OCI-LY3 (cell line): ENCODE data around the gene TRAPPC14.
"Not testable (repeated sequence)": the region's sequence is repeated elsewhere in the genome, so short reads cannot be mapped to it uniquely, and the experiment has no call there.

Source experiments
- H2AFZ ChIP-seq: fragments of 200-600, 300-600 bp; shearing (Covaris generic); 2 replicates; pipeline ENCODE4 v1.6.0; 2014; ENCODE audit warnings: antibody characterized with exemption, low read depth, low read length
- H3K27ac ChIP-seq: fragments of 200-600, 300-600 bp; sonication (generic); 2 replicates; pipeline ENCODE4 v1.5.1; 2014; ENCODE audit warnings: mild to moderate bottlenecking, low read length, moderate library complexity, mixed read lengths
- H3K27me3 ChIP-seq: fragments of 200-600, 300-600 bp; sonication (generic); 2 replicates; pipeline ENCODE4 v1.6.1; 2014; ENCODE audit warnings: low read depth, low read length, mixed read lengths
- H3K36me3 ChIP-seq: fragments of 200-600, 300-600 bp; sonication (generic); replicated peaks from 2 replicates; pipeline ENCODE3; 2014; ENCODE audit warnings: low read depth, low read length, mixed read lengths
- H3K4me1 ChIP-seq: fragments of 300-600, 200-600 bp; sonication (generic); 2 replicates; pipeline ENCODE4 v1.6.1; 2014; ENCODE audit warnings: low read length, mixed read lengths
- H3K4me2 ChIP-seq: fragments of 200-600, 300-600 bp; sonication (generic); 2 replicates; pipeline ENCODE4 v1.6.1; 2014; ENCODE audit warnings: low read length, mixed read lengths
- H3K4me3 ChIP-seq: fragments of 300-600, 200-600 bp; sonication (generic); 2 replicates; pipeline ENCODE4 v1.5.1; 2014; ENCODE audit warnings: antibody characterized with exemption, mild to moderate bottlenecking, low read length, moderate library complexity
- H3K79me2 ChIP-seq: fragments of 300-600, 200-600 bp; shearing (Covaris generic); 2 replicates; pipeline ENCODE4 v1.6.1; 2014; ENCODE audit warnings: mild to moderate bottlenecking, low read length, mixed read lengths
- H3K9ac ChIP-seq: fragments of 300-600, 200-600 bp; shearing (Covaris generic); 2 replicates; pipeline ENCODE4 v1.6.0; 2014; ENCODE audit warnings: mild to moderate bottlenecking, low read length, moderate library complexity
- H3K9me3 ChIP-seq: fragments of 200-600, 300-600 bp; shearing (Covaris generic); 2 replicates; pipeline ENCODE4 v1.6.1; 2014; ENCODE audit warnings: low read length, mixed read lengths; ENCODE audit not compliant: insufficient read depth
- H4K20me1 ChIP-seq: fragments of 200-600, 300-600 bp; sonication (generic); 2 replicates; pipeline ENCODE4 v1.6.1; 2016; ENCODE audit warnings: low read length, mixed read lengths; ENCODE audit not compliant: insufficient read depth
- CTCF ChIP-seq: fragments of 200-600, 300-600 bp; sonication (generic); IDR thresholded peaks from 2 replicates; pipeline ENCODE4 v1.5.1; 2014; ENCODE audit warnings: antibody characterized with exemption, low read length, low read depth
- EZH2phosphoT487 ChIP-seq: fragments of 200-600 bp; shearing (Covaris generic); IDR thresholded peaks from 2 replicates; pipeline ENCODE4 v1.6.1; 2018; ENCODE audit warnings: antibody characterized with exemption, mixed run types, low read depth

Gene TRAPPC14

GRCh38 chr7:100148225-100148558, 10.3 kb downstream of the TRAPPC14 start:
- Histone ChIP-seq H3K36me3 (peaks cover 14% of the 10 kb centered on the region), H3K79me2 (peaks cover 27% of the 10 kb centered on the region), H3K4me2 (peak overlapping the region; percentile 91), H3K9me3 (no peaks in the 10 kb centered on the region), H3K9ac (peak overlapping the region; percentile 79), H3K27ac (peak overlapping the region; percentile 57), H3K4me3 (peak overlapping the region; percentile 80), H2AFZ (peak overlapping the region; percentile 76; the same call in 1 of the 2 replicates), H4K20me1 (0 out of 2 replicates have a peak, but pooled peaks cover 2% of the 10 kb centered on the region), H3K27me3 (no peaks in the 10 kb centered on the region), H3K4me1 (peaks cover 21% of the 10 kb centered on the region)
- TF ChIP-seq EZH2phosphoT487, result no peak
- TF ChIP-seq CTCF, result no peak

GRCh38 chr7:100147278-100147677, 11.2 kb downstream of the TRAPPC14 start:
- H4K20me1 ChIP-seq, result no peaks in the 10 kb centered on the region
- H3K9ac ChIP-seq, result no peak overlapping the region
- no peak overlapping the region for H3K27ac ChIP-seq
- no peak overlapping the region for H3K4me2 ChIP-seq
- H3K4me3 ChIP-seq, result no peak overlapping the region
- H3K79me2 ChIP-seq, result peaks cover 23% of the 10 kb centered on the region
- no peaks in the 10 kb centered on the region for H3K9me3 ChIP-seq
- H3K4me1 ChIP-seq, result peaks cover 17% of the 10 kb centered on the region
- TF ChIP-seq CTCF (no peak), EZH2phosphoT487 (no peak)
- H2AFZ ChIP-seq, result no peak overlapping the region
- no peaks in the 10 kb centered on the region for H3K27me3 ChIP-seq
- peaks cover 9% of the 10 kb centered on the region for H3K36me3 ChIP-seq

- Histone ChIP-seq H3K79me2 (peaks cover 19% of the 10 kb centered on the region), H3K4me1 (peaks cover 10% of the 10 kb centered on the region)
- H3K4me3 ChIP-seq, H3K36me3 ChIP-seq, H3K27me3 ChIP-seq, H3K4me2 ChIP-seq, H2AFZ ChIP-seq, H3K9me3 ChIP-seq, H3K9ac ChIP-seq, H4K20me1 ChIP-seq, H3K27ac ChIP-seq: not testable (repeated sequence)
Observed at GRCh38 chr7:100146350-100146749, 12.2 kb downstream of the TRAPPC14 start.

GRCh38 chr7:100142461-100142860, 16.1 kb downstream of the TRAPPC14 start:
- no peaks in the 10 kb centered on the region for H3K9me3 ChIP-seq
- H3K27me3 ChIP-seq, result peaks cover 2% of the 10 kb centered on the region; the same call in 1 of the 2 replicates
- H2AFZ ChIP-seq, result no peak overlapping the region
- H3K4me1 ChIP-seq, result 0 out of 2 replicates have a peak, but pooled peaks cover 8% of the 10 kb centered on the region
- H3K27ac ChIP-seq, result no peak overlapping the region
- H3K79me2 ChIP-seq, result no peaks in the 10 kb centered on the region
- no peaks in the 10 kb centered on the region for H3K36me3 ChIP-seq
- no peak overlapping the region for H3K4me2 ChIP-seq
- H3K4me3 ChIP-seq, result no peak overlapping the region
- H4K20me1 ChIP-seq, result no peaks in the 10 kb centered on the region
- no peak overlapping the region for H3K9ac ChIP-seq
- TF ChIP-seq CTCF (no peak), EZH2phosphoT487 (no peak)

- Histone ChIP-seq H3K4me2 (no peak overlapping the region), H3K4me3 (no peak overlapping the region), H3K9me3 (no peaks in the 10 kb centered on the region), H2AFZ (no peak overlapping the region), H3K27ac (no peak overlapping the region), H4K20me1 (no peaks in the 10 kb centered on the region), H3K36me3 (no peaks in the 10 kb centered on the region), H3K27me3 (peaks cover 2% of the 10 kb centered on the region; the same call in 1 of the 2 replicates), H3K9ac (no peak overlapping the region), H3K4me1 (0 out of 2 replicates have a peak, but pooled peaks cover 8% of the 10 kb centered on the region), H3K79me2 (no peaks in the 10 kb centered on the region)
- TF ChIP-seq EZH2phosphoT487, result no peak
- no peak for TF ChIP-seq CTCF
Observed at GRCh38 chr7:100141555-100141949, 17.0 kb downstream of the TRAPPC14 start.
